Measurements from ENCODE around the gene EGFL7.

The EGFL7 gene

GRCh38 chr9:136673975-136674785 lies 11.5 kb downstream of the EGFL7 start:
- DNase-seq, result no peak

GRCh38 chr9:136674786-136675349 lies 12.2 kb downstream of the EGFL7 start:
- no peak for DNase-seq

DNA sequence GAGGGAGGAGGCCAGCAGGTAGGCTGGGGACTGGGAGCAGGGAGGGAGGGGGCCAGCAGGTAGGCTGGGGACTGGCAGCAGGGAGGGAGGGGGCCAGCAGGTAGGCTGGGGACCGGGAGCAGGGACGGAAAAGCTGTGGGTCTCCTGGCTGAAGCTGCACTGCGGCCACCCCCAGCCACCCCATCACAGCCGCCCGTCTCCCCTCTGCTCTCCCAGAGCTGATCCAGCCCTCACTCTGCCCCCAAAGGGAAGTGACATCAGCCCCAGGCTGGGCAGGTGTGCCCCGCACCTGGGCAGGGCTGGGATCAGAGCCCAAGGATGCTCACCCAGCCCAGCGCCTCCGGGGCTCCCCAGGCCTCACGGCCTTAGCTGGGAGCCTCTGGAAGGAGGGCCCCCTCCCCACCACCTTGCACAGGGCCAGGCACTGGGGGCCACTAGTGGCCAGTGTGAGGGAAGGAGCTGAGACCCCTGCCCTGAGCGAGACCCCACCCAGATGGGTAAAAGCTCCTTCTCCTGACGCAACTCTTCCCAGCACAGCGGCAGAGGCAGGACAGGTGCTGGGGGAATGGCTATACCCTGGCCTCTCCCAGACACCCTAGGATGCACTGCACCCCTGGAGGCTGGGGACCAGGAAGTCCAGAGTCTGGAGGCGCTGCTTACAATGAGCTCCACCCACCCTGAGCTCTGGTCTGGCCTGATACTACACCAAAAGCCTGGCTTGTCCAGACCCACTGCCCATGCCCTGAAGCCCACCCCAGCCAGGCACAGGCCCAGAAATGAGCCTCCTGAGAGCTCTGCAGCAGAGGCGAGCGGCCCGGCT lies 13.0 kb downstream of the EGFL7 start:
- no peak for DNase-seq

DNA sequence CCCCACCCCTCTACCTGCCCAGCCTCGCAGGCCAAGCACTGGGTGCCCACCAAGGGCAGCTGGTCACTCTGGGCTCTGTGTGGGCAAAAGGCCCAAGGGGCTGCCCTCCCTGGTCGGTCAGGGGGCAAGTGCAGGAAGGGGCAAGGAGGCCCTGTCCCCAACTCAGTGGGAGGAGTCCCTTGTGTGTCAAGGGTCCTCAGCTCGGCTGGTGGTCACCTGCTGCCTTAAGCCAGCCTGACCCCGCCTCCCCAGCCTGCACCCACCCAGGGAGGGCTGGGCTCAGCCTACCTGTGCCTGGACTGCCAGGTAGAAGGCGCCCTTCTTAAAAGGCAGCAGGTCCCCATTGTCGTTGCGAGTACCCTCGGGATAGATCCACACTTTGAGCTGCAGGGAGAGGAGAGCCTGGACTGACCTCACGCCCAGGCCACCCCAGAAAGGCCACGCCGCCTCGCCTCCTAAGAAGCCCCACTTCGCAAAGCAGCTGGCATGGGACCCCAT lies 13.6 kb downstream of the EGFL7 start:
- DNase-seq, result no peak

- no peak for DNase-seq
Measured at GRCh38 chr9:136676920-136677686, 14.4 kb downstream of the EGFL7 start.

GRCh38 chr9:136678034-136678433 lies 15.3 kb downstream of the EGFL7 start:
- no peak for DNase-seq

DNA sequence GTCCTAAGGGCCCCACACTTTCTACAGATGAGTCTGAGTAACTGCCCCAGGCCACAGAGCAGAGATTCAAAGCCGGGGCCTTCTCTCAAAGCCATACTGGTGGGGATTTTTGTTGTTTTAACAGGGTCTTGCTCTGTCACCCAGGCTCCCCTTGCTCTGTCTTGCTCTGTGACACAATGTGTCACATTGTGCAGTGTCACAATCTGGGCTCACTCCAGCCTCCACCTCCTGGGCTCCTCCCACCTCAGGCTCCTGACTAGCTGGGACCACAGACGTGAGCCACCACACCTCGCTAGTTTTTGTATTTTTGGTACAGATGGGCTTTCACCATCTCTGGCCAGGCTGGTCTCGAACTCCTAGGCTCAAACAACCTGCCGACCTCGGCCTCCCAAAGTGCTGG lies 15.9 kb downstream of the EGFL7 start:
- no peak for DNase-seq

- no peak for DNase-seq
Measured at GRCh38 chr9:136679431-136679941, 16.8 kb downstream of the EGFL7 start.

- DNase-seq, result no peak
Measured at GRCh38 chr9:136681029-136681428, 18.3 kb downstream of the EGFL7 start.

DNA sequence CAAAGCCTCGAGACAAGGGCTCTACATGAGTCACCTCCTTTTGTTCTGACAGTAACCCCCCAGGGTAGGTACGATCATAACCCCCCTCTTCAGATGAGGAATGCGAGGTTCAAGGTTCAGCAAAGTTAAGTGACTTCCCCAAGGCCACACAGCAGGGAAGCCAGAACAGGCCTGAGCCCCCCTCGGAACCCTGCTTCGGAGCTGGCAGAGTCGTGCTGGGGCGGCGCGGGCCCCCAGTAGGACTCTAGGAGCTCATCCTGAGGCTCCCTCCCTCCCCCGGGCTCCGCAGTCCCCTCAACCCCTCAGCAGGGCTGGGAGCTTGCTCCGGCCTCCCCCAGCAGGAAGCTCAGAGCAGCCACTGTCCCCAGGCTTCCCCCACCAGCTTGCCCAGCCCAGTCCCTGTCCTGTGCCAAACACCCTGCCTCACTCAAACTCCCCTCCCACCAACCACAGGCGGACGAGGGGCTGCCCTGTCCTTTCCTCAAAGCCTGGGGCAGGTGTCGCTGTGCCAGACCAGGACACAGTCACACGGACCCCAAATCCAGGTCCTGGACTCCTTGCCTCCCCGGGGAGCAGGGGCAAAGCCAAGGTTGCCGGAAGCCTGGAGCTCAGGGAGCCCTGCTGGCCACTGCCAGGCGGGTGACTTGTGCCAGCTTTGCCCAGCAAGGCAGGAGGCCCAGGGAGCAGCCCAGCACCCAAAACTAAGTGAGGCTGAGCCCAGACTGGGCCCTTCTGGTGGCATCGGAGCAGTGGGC lies 19.4 kb downstream of the EGFL7 start:
- DNase-seq, result no peak

GRCh38 chr9:136682710-136683109 lies 20.0 kb downstream of the EGFL7 start:
- DNase-seq, result no peak

DNA sequence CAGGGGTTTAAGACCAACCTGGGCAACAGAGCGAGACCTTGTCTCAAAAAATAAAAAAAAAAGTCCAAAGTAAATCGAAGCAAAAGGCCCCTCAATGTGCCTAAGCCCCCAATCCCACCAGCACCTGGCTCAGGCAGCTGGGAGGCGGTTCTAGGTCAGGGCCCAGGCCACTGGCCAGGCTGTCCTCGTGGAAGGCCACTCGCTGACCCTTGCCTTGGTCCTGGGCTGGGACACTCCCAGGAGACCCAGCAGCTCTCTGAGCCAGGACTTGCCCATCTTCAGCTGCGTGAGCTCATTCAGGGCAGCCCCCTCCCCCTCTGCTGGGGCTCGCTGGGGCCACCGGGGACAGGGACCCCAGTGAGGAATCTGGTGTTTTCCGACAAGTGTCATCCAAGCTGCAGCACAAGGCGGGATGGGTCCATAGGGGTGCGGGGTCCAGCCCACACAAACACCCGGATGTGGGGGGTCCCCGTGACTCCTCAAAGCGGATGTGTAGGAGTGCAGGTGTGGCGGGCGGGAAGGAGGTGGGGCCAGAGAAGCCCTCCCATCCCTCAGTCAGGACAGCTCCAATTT lies 20.5 kb downstream of the EGFL7 start:
- DNase-seq, result no peak

- DNase-seq, result no peak
Measured at GRCh38 chr9:136683755-136684154, 21.0 kb downstream of the EGFL7 start.

- no peak for DNase-seq
Measured at GRCh38 chr9:136684339-136684738, 21.6 kb downstream of the EGFL7 start.

- no peak for DNase-seq
Measured at GRCh38 chr9:136684799-136685198, 22.1 kb downstream of the EGFL7 start.

- no peak for DNase-seq
Measured at GRCh38 chr9:136685216-136685615, 22.5 kb downstream of the EGFL7 start.

- DNase-seq, result no peak
Measured at GRCh38 chr9:136685790-136686533, 23.2 kb downstream of the EGFL7 start.

DNA sequence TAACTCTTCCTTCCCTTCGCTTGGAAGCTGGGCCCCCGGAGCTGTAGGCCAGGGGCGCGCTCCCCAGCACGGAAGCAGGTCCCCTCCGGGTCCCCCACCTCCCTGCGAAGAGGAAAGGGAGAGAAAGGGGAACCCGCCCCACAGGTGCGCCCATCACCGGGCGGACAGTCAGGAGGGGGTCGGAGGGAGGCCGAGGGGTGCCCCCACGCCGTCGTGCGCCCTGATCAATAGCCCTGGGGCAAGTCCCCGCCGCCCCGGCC lies 23.7 kb downstream of the EGFL7 start:
- no peak for DNase-seq

- DNase-seq, result peak; percentile 44
Measured at GRCh38 chr9:136686794-136687711, 24.3 kb downstream of the EGFL7 start, which contains the start of gene AGPAT2. Gene AGPAT2 (minus strand): TSS chr9:136687457. CDS start chr9:136687357, 100 bp downstream.
